Measurements from ENCODE around the gene BIRC5.

DNA sequence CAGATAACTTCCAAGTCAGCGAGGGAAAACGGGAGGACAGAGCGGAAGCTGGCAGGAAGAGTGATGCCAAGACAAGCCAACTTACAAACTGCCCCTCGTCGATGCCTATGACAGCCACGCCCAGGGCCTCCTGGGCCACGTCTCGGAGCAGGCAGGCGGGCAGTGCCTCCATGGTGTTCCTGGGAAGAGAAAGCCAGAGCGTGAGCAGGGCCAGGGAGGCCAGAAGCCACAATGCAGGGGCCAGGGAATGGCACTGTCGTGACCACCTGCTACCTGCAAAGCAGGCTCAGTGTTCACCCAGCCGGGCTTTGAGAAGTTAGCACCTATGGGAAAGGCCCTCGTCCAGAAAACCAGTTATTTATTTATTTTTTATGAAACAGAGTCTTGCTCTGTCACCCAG is 31.5 kb upstream of the BIRC5 start:
- no peak for TF ChIP-seq EZH2 (IDR thresholded peaks at IDR 0.05)
- TF ChIP-seq POLR2AphosphoS5 (IDR thresholded peaks at IDR 0.05; ENCODE audit: borderline replicate concordance, low read depth, low read length), result no peak
- TF ChIP-seq FOXP2 (optimal IDR thresholded peaks at IDR 0.05; ENCODE audit: control extremely low read depth, extremely low read length, insufficient read depth), result no peak

Measured in SK-N-MC (cell line).